ENCODE data around the gene TSPAN12.
"Not testable (repeated sequence)": the region's sequence is repeated elsewhere in the genome, so short reads cannot be mapped to it uniquely, and the experiment has no call there.

Gene TSPAN12

GRCh38 chr7:120857588-120858573, at the start of gene TSPAN12:
TSS of gene TSPAN12 (minus strand) at chr7:120858144. CDS start at chr7:120856763, 1,381 bp downstream.
- DNase-seq, result peak; percentile 59

- DNase-seq, result no peak
Observed at GRCh38 chr7:120898715-120899499, 41.0 kb upstream of the TSPAN12 start.

- not testable (repeated sequence) for DNase-seq
Observed at GRCh38 chr7:120895253-120895652, 37.3 kb upstream of the TSPAN12 start.

GRCh38 chr7:120885602-120886001, 27.7 kb upstream of the TSPAN12 start:
- DNase-seq, result not testable (repeated sequence)

- DNase-seq, result no peak
Observed at GRCh38 chr7:120877701-120878100, 19.8 kb upstream of the TSPAN12 start.

- DNase-seq, result no peak
Observed at GRCh38 chr7:120876922-120877321, 19.0 kb upstream of the TSPAN12 start.

GRCh38 chr7:120874722-120875121, 16.8 kb upstream of the TSPAN12 start:
- peak; percentile 22 for DNase-seq

- no peak for DNase-seq
Observed at GRCh38 chr7:120874016-120874415, 16.1 kb upstream of the TSPAN12 start.

GRCh38 chr7:120873401-120873800, 15.5 kb upstream of the TSPAN12 start:
- DNase-seq, result no peak

GRCh38 chr7:120869700-120870099, 11.8 kb upstream of the TSPAN12 start:
- no peak for DNase-seq

- DNase-seq, result no peak
Observed at GRCh38 chr7:120867932-120868331, 10.0 kb upstream of the TSPAN12 start.

- no peak for DNase-seq
Observed at GRCh38 chr7:120865191-120865981, 7.4 kb upstream of the TSPAN12 start.

- DNase-seq, result peak; percentile 56
Observed at GRCh38 chr7:120864141-120864900, 6.4 kb upstream of the TSPAN12 start.

- DNase-seq, result no peak
Observed at GRCh38 chr7:120862987-120863590, 5.1 kb upstream of the TSPAN12 start.

GRCh38 chr7:120860156-120860555, 2.2 kb upstream of the TSPAN12 start:
- DNase-seq, result no peak

GRCh38 chr7:120859459-120859858, 1.5 kb upstream of the TSPAN12 start:
- no peak for DNase-seq

- DNase-seq, result peak; percentile 51
Observed at GRCh38 chr7:120856621-120857352, 1.2 kb downstream of the TSPAN12 start.

GRCh38 chr7:120856198-120856597, 1.7 kb downstream of the TSPAN12 start:
- DNase-seq, result no peak

- DNase-seq, result no peak
Observed at GRCh38 chr7:120852700-120853099, 5.2 kb downstream of the TSPAN12 start.

GRCh38 chr7:120843109-120843508, 14.8 kb downstream of the TSPAN12 start:
- DNase-seq, result peak; percentile 75

- DNase-seq, result peak; percentile 57
Observed at GRCh38 chr7:120842121-120842621, 15.8 kb downstream of the TSPAN12 start.

Data from NCI-H1694 treated with DMSO at 0.1 percent for 48 hours (cell line).